NT2/D1 (cell line): ENCODE results near the gene CCDC171.

Experiments
- DNase-seq: peaks from one replicate; pipeline ENCODE4 v3.0.0-alpha.2; 2011; ENCODE audit warnings: low read depth, low spot score
- H3K27me3 ChIP-seq: 2 replicates; pipeline ENCODE4 v1.6.0; 2011; ENCODE audit warnings: mild to moderate bottlenecking; ENCODE audit not compliant: insufficient read length, insufficient read depth
- H3K36me3 ChIP-seq: 2 replicates; pipeline ENCODE4 v1.6.1; 2011; ENCODE audit warnings: mild to moderate bottlenecking, low read length, mixed read lengths; ENCODE audit not compliant: insufficient read depth, insufficient read length
- H3K4me1 ChIP-seq: 2 replicates; pipeline ENCODE4 v1.5.1; 2011; ENCODE audit not compliant: insufficient read depth, insufficient read length
- H3K4me3 ChIP-seq: 2 replicates; pipeline ENCODE4 v1.5.1; 2011; ENCODE audit warnings: low read depth; ENCODE audit not compliant: insufficient read length
- H3K9ac ChIP-seq: 2 replicates; pipeline ENCODE4 v1.6.0; 2011; ENCODE audit warnings: low read depth; ENCODE audit not compliant: insufficient read length
- H3K9me3 ChIP-seq: 2 replicates; pipeline ENCODE4 v1.5.1; 2011; ENCODE audit warnings: mild to moderate bottlenecking, low read length; ENCODE audit not compliant: insufficient read depth
- SUZ12 ChIP-seq: IDR thresholded peaks from 2 replicates; pipeline ENCODE4 v1.6.1; 2011; ENCODE audit not compliant: insufficient read length, insufficient read depth; ENCODE audit errors: extremely low read depth
- YY1 ChIP-seq: IDR thresholded peaks from 2 replicates; pipeline ENCODE4 v1.6.1; 2011; ENCODE audit not compliant: insufficient read length, insufficient read depth
- ZNF274 ChIP-seq: IDR thresholded peaks from 2 replicates; pipeline ENCODE4 v1.6.1; 2011; ENCODE audit warnings: mild to moderate bottlenecking, low read depth, low read length

CCDC171 gene

DNA sequence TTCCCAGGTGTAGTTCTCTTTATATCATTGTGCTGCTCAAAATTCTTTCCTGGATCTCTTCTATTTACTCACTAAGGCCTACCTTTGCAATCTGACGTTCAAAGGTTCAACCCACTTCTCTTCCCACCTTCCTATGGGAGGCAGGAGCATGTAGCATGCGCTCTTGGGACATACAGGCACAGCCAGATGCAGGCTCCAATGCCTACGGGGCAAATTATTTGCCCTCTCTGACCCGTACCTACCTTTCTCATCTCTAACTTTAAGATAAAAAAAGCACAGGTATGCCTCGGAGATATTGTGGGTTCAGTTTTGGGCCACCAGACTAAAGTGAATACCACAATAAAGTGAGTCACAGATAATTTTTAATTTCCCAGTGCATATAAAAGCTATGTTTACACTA is 460.5 kb downstream of the CCDC171 start:
- no peaks in the 10 kb centered on the region for H3K36me3 ChIP-seq
- H3K27me3 ChIP-seq, result no peaks in the 10 kb centered on the region
- H3K4me3 ChIP-seq, result no peak overlapping the region
- H3K9ac ChIP-seq, result no peak overlapping the region
- H3K4me1 ChIP-seq, result no peaks in the 10 kb centered on the region
- TF ChIP-seq ZNF274, result no peak
- no peak for DNase-seq
- peaks cover 13% of the 10 kb centered on the region for H3K9me3 ChIP-seq

DNA sequence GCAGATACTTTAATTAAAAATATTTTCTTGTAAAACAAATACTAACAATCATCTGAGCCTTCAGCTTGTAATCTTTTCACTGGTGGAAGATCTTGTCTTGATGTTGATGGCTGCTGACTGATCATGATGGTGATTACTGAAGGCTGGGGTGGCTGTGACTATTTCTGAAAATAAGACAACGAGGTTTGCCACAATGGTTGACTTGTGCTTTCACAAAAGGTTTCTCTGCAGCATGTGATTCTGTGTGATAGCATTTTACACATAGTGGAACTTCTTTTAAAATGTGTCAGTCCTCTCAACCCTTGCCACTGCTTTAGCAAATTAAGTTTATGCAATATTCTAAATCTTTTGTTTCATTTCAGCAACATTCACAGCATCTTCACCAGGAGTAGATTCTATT is 461.0 kb downstream of the CCDC171 start:
- no peaks in the 10 kb centered on the region for H3K36me3 ChIP-seq
- H3K27me3 ChIP-seq, result no peaks in the 10 kb centered on the region
- H3K9me3 ChIP-seq, result peaks cover 17% of the 10 kb centered on the region
- DNase-seq, result no peak
- H3K9ac ChIP-seq, result no peak overlapping the region
- H3K4me3 ChIP-seq, result no peak overlapping the region
- H3K4me1 ChIP-seq, result no peaks in the 10 kb centered on the region
- TF ChIP-seq SUZ12, result no peak
- no peak for TF ChIP-seq YY1
- TF ChIP-seq ZNF274, result no peak

DNA sequence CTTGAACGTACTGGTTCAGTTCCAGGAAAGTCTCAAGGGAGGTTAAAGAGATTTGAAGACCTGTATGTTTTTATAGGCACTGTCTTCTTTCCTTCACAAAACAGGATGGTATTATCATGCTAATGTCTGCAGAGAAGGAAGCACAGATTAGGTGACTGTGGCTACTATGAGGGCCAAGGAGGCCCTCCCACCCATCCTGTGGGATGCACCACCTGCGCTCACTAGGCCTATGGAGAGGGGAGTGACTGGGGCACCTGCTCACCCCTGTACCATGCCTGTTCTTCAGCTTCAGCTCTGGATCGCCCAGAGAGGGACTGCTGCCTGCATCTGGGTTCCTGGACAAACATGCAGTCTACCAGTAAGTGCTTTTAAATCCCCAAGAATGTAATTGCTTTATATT is 469.4 kb downstream of the CCDC171 start:
- no peaks in the 10 kb centered on the region for H3K4me1 ChIP-seq
- no peak for DNase-seq
- TF ChIP-seq YY1, result no peak
- TF ChIP-seq SUZ12, result no peak
- no peak for TF ChIP-seq ZNF274
- peaks cover 19% of the 10 kb centered on the region for H3K9me3 ChIP-seq
- H3K9ac ChIP-seq, result no peak overlapping the region
- H3K4me3 ChIP-seq, result no peak overlapping the region
- H3K27me3 ChIP-seq, result no peaks in the 10 kb centered on the region
- H3K36me3 ChIP-seq, result no peaks in the 10 kb centered on the region

- DNase-seq, result no peak
These were observed 470.6 kb downstream of the CCDC171 start for GRCh38 chr9:16023446-16023845.

More at GRCh38 chr9:16023446-16023845, 470.6 kb downstream of the CCDC171 start:
- H3K9ac ChIP-seq, result no peak overlapping the region
- no peaks in the 10 kb centered on the region for H3K36me3 ChIP-seq
- H3K4me3 ChIP-seq, result no peak overlapping the region
- no peaks in the 10 kb centered on the region for H3K27me3 ChIP-seq
- no peaks in the 10 kb centered on the region for H3K4me1 ChIP-seq
- H3K9me3 ChIP-seq, result peaks cover 7% of the 10 kb centered on the region
- TF ChIP-seq SUZ12, result no peak
- TF ChIP-seq YY1, result no peak
- TF ChIP-seq ZNF274, result no peak
